K562 (cell line): ENCODE data around the gene CCNI. TPM values are rescaled to one million over a fixed set of nuclear protein-coding genes. Genes with fewer than 3 reads are reported as not detected.
A peak's percentile ranks its signal among the peaks of the same experiment; 100 is the strongest.

Experiments used
- ATF1 ChIP-seq, 2 experiments: fragments of 450-650 bp in 1 of 2; IDR thresholded peaks; 2 replicates each; pipeline ENCODE4 v1.6.1; 2016; ENCODE audit warnings: missing compliant biosample characterization in 1 of 2, missing genetic modification characterization in 1 of 2
- CBFA2T3 ChIP-seq: fragments of 450-650 bp; IDR thresholded peaks from 2 replicates; pipeline ENCODE4 v1.6.1; 2017
- CHD1 ChIP-seq: fragments of 200-600 bp; sonication (generic); IDR thresholded peaks from one replicate; pipeline ENCODE4 v1.6.1; 2012; ENCODE audit warnings: mild to moderate bottlenecking, moderate library complexity, low read length, inconsistent platforms
- CREM ChIP-seq: IDR thresholded peaks from 2 replicates; pipeline ENCODE4 v1.6.1; 2014; ENCODE audit warnings: antibody characterized with exemption, low read depth
- CXXC5 ChIP-seq: fragments of 250-450 bp; sonication (Bioruptor Pico); IDR thresholded peaks from 2 replicates; pipeline ENCODE4 v1.8.0; 2022; ENCODE audit warnings: inconsistent platforms, mild to moderate bottlenecking, moderate library complexity
- E2F3 ChIP-seq: fragments of 250-450 bp; sonication (Bioruptor Pico); IDR thresholded peaks from 2 replicates; pipeline ENCODE4 v1.4.0; 2020; ENCODE audit warnings: mild to moderate bottlenecking
- HNRNPUL1 ChIP-seq: fragments of 200-400 bp; formaldehyde crosslinking; IDR thresholded peaks from 2 replicates; pipeline ENCODE4 v1.6.1; 2017; ENCODE audit warnings: low read length
- JUND ChIP-seq, 2 experiments: IDR thresholded peaks; 2 replicates in 1 of 2; 3 replicates in 1 of 2; pipeline ENCODE4 v1.6.1; 2011; ENCODE audit warnings: borderline replicate concordance in 2 of 2, low read depth in 2 of 2, low read length in 2 of 2, improper control_type of control experiment in 1 of 2, missing biosample characterization in 1 of 2, missing genetic modification characterization in 1 of 2, missing genetic modification reagents in 1 of 2
- KAT7 ChIP-seq: sonication (generic); formaldehyde crosslinking; IDR thresholded peaks from 2 replicates; pipeline ENCODE4 v1.8.0; 2022; ENCODE audit warnings: missing genetic modification reagents, mild to moderate bottlenecking, borderline replicate concordance
- NR2C2 ChIP-seq, 2 experiments: fragments of 200-800 bp in 1 of 2; sonication (Bioruptor generic) in 1 of 2; sonication (generic) in 1 of 2; formaldehyde crosslinking in 1 of 2; IDR thresholded peaks; 2 replicates each; pipeline versions ENCODE4 v1.6.1 to v1.8.0; 2016 to 2022; ENCODE audit warnings: mild to moderate bottlenecking in 1 of 2, missing compliant biosample characterization in 1 of 2, missing genetic modification characterization in 1 of 2, missing genetic modification reagents in 1 of 2
- RBFOX2 ChIP-seq: fragments of 200-400 bp; formaldehyde crosslinking; IDR thresholded peaks from 2 replicates; pipeline ENCODE4 v1.6.1; 2017; ENCODE audit warnings: low read depth, mild to moderate bottlenecking, low read length, moderate library complexity
- RBM22 ChIP-seq: fragments of 200-400 bp; formaldehyde crosslinking; IDR thresholded peaks from 2 replicates; pipeline ENCODE4 v1.6.1; 2018; ENCODE audit warnings: low read length, low read depth; ENCODE audit not compliant: poor library complexity, severe bottlenecking
- ZFX ChIP-seq: sonication (generic); formaldehyde crosslinking; IDR thresholded peaks from 2 replicates; pipeline ENCODE4 v1.8.0; 2022; ENCODE audit warnings: mild to moderate bottlenecking, missing genetic modification reagents, moderate library complexity
- polyA plus RNA-seq, 8 experiments: library from polyadenylated mRNA; depleted of rRNA in 4 of 8; stranded (reverse) in 5 of 8; unstranded in 3 of 8; fragments of >200 nt; fragmentation: Nextera tagmentation in 2 of 8; fragmentation: Illumina TruSeq in 1 of 8; extraction: Ambion mirVana in 2 of 8; extraction: Trizol in 1 of 8; gene quantifications; 2 replicates each; pipeline versions ENCODE4 v1.2.1 to v1.2.3, GENCODE V29; 2011 to 2014; ENCODE audit warnings: inconsistent platforms in 1 of 8, missing spikeins in 1 of 8
- total RNA-seq, 7 experiments: library from RNA; depleted of rRNA in 6 of 7; stranded (reverse); fragments of >200 nt in 6 of 7; fragmentation: Illumina TruSeq in 2 of 7; extraction: Trizol in 2 of 7; gene quantifications; 2 replicates each; pipeline versions ENCODE4 v1.2.1 to v1.2.3, GENCODE V29; 2011 to 2021; ENCODE audit warnings: low replicate concordance in 1 of 7
- TF ChIP-seq, protein P1 (sequence below): IDR thresholded peaks from 2 replicates; pipeline ENCODE4 v1.6.1; 2016; ENCODE audit warnings: missing genetic modification characterization, missing compliant biosample characterization
- TF ChIP-seq, protein P2 (sequence below): fragments of 250-450 bp; sonication (Bioruptor Pico); IDR thresholded peaks from 2 replicates; pipeline ENCODE4 v1.4.0; 2020; ENCODE audit warnings: mild to moderate bottlenecking
- TF ChIP-seq, protein P3 (sequence below): fragments of 450-650 bp; IDR thresholded peaks from 2 replicates; pipeline ENCODE4 v1.6.1; 2014; ENCODE audit warnings: low read depth, mild to moderate bottlenecking, moderate library complexity, borderline replicate concordance
- TF ChIP-seq, protein P4 (sequence below): sonication (generic); formaldehyde crosslinking; IDR thresholded peaks from 2 replicates; pipeline ENCODE4 v1.8.0; 2022; ENCODE audit warnings: missing genetic modification reagents, mild to moderate bottlenecking, moderate library complexity, borderline replicate concordance
- TF ChIP-seq, protein P5 (sequence below): sonication (generic); formaldehyde crosslinking; IDR thresholded peaks from 2 replicates; pipeline ENCODE4 v1.8.1; 2022; ENCODE audit warnings: missing genetic modification reagents

Gene CCNI
- total and polyA plus RNA-seq, 9 of the 15 experiments (the other 6 are each of a cell fraction or from before 2014, with no cell fraction given), result 43.3 to 159 (median 98.5) TPM

- peak; percentile 63 for TF ChIP-seq CHD1
- TF ChIP-seq, protein P1, sequence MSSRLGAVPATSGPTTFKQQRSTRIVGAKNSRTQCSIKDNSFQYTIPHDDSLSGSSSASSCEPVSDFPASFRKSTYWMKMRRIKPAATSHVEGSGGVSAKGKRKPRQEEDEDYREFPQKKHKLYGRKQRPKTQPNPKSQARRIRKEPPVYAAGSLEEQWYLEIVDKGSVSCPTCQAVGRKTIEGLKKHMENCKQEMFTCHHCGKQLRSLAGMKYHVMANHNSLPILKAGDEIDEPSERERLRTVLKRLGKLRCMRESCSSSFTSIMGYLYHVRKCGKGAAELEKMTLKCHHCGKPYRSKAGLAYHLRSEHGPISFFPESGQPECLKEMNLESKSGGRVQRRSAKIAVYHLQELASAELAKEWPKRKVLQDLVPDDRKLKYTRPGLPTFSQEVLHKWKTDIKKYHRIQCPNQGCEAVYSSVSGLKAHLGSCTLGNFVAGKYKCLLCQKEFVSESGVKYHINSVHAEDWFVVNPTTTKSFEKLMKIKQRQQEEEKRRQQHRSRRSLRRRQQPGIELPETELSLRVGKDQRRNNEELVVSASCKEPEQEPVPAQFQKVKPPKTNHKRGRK (tag), result peak; percentile 86
- no peak for TF ChIP-seq CBFA2T3
- TF ChIP-seq JUND (IDR thresholded peaks at IDR 0.05; ENCODE audit: borderline replicate concordance, low read depth, low read length), result 0 out of 2 replicates have a peak, but pooled peaks have one; percentile 24
- TF ChIP-seq JUND (tag; IDR thresholded peaks at IDR 0.05; ENCODE audit: borderline replicate concordance, low read depth, low read length), result no peak
- TF ChIP-seq, protein P2, sequence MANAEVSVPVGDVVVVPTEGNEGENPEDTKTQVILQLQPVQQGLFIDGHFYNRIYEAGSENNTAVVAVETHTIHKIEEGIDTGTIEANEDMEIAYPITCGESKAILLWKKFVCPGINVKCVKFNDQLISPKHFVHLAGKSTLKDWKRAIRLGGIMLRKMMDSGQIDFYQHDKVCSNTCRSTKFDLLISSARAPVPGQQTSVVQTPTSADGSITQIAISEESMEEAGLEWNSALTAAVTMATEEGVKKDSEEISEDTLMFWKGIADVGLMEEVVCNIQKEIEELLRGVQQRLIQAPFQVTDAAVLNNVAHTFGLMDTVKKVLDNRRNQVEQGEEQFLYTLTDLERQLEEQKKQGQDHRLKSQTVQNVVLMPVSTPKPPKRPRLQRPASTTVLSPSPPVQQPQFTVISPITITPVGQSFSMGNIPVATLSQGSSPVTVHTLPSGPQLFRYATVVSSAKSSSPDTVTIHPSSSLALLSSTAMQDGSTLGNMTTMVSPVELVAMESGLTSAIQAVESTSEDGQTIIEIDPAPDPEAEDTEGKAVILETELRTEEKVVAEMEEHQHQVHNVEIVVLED (CRISPR knock-in tag), result peak; percentile 53; the same call in 1 of the 2 replicates
- TF ChIP-seq, protein P3, sequence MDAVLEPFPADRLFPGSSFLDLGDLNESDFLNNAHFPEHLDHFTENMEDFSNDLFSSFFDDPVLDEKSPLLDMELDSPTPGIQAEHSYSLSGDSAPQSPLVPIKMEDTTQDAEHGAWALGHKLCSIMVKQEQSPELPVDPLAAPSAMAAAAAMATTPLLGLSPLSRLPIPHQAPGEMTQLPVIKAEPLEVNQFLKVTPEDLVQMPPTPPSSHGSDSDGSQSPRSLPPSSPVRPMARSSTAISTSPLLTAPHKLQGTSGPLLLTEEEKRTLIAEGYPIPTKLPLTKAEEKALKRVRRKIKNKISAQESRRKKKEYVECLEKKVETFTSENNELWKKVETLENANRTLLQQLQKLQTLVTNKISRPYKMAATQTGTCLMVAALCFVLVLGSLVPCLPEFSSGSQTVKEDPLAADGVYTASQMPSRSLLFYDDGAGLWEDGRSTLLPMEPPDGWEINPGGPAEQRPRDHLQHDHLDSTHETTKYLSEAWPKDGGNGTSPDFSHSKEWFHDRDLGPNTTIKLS, result no peak
- TF ChIP-seq, protein P4, sequence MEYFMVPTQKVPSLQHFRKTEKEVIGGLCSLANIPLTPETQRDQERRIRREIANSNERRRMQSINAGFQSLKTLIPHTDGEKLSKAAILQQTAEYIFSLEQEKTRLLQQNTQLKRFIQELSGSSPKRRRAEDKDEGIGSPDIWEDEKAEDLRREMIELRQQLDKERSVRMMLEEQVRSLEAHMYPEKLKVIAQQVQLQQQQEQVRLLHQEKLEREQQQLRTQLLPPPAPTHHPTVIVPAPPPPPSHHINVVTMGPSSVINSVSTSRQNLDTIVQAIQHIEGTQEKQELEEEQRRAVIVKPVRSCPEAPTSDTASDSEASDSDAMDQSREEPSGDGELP, result no peak
- TF ChIP-seq CXXC5 (CRISPR knock-in tag), result peak; percentile 19; the same call in 1 of the 2 replicates
- peak; percentile 86 for TF ChIP-seq RBFOX2
- peak; percentile 16; the same call in 1 of the 2 replicates for TF ChIP-seq ATF1 (CRISPR knock-in tag; IDR thresholded peaks at IDR 0.05)
- no peak for TF ChIP-seq ATF1 (tag; IDR thresholded peaks at IDR 0.05)
- TF ChIP-seq HNRNPUL1, result no peak
- TF ChIP-seq CREM, result peak; percentile 85
- TF ChIP-seq NR2C2 (CRISPR knock-in tag; IDR thresholded peaks at IDR 0.05), result no peak
- 0 out of 2 replicates have a peak, but pooled peaks have one; percentile 75 for TF ChIP-seq NR2C2 (tag; IDR thresholded peaks at IDR 0.05)
- no peak for TF ChIP-seq KAT7 (CRISPR knock-in tag)
- TF ChIP-seq, protein P5, sequence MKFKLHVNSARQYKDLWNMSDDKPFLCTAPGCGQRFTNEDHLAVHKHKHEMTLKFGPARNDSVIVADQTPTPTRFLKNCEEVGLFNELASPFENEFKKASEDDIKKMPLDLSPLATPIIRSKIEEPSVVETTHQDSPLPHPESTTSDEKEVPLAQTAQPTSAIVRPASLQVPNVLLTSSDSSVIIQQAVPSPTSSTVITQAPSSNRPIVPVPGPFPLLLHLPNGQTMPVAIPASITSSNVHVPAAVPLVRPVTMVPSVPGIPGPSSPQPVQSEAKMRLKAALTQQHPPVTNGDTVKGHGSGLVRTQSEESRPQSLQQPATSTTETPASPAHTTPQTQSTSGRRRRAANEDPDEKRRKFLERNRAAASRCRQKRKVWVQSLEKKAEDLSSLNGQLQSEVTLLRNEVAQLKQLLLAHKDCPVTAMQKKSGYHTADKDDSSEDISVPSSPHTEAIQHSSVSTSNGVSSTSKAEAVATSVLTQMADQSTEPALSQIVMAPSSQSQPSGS, result no peak
- peak; percentile 68 for TF ChIP-seq ZFX
- peak; percentile 47 for TF ChIP-seq RBM22
- peak; percentile 14; the same call in 1 of the 2 replicates for TF ChIP-seq E2F3 (CRISPR knock-in tag)
Observed at GRCh38 chr4:77074981-77075855, 571 bp downstream of the CCNI start (continued).
